ACC112 (cell line): ENCODE data around the gene PCNX2.

Experiments
- H2AFZ ChIP-seq: fragments of 200-600 bp; sonication (generic); one replicate; pipeline ENCODE4 v1.6.0; 2017; ENCODE audit warnings: antibody characterized with exemption, low read length; ENCODE audit not compliant: unreplicated experiment
- H3K27ac ChIP-seq: fragments of 200-600 bp; sonication (generic); 2 replicates; pipeline ENCODE4 v1.5.1; 2014; ENCODE audit warnings: low read depth, mild to moderate bottlenecking, antibody characterized with exemption, low read length, moderate library complexity
- H3K27me3 ChIP-seq: fragments of 200-600 bp; sonication (generic); 2 replicates; pipeline ENCODE4 v1.6.1; 2014; ENCODE audit warnings: mild to moderate bottlenecking, antibody characterized with exemption, low read length, moderate library complexity, mixed read lengths; ENCODE audit not compliant: insufficient read depth
- H3K36me3 ChIP-seq: fragments of 200-600 bp; sonication (generic); 2 replicates; pipeline ENCODE4 v1.6.1; 2016; ENCODE audit warnings: mild to moderate bottlenecking, antibody characterized with exemption, low read length, moderate library complexity, mixed read lengths; ENCODE audit not compliant: insufficient read depth
- H3K4me1 ChIP-seq: fragments of 200-600 bp; sonication (generic); one replicate; pipeline ENCODE4 v1.6.1; 2016; ENCODE audit warnings: low read length, mixed read lengths; ENCODE audit not compliant: insufficient read depth, unreplicated experiment, control insufficient read depth
- H3K4me3 ChIP-seq: fragments of 200-600 bp; sonication (generic); 2 replicates; pipeline ENCODE4 v1.5.1; 2014; ENCODE audit warnings: mild to moderate bottlenecking, low read depth, low read length
- H3K79me2 ChIP-seq: fragments of 200-600 bp; sonication (generic); one replicate; pipeline ENCODE4 v1.6.0; 2016; ENCODE audit warnings: low read length; ENCODE audit not compliant: control insufficient read depth, unreplicated experiment, insufficient read depth

Gene PCNX2

DNA sequence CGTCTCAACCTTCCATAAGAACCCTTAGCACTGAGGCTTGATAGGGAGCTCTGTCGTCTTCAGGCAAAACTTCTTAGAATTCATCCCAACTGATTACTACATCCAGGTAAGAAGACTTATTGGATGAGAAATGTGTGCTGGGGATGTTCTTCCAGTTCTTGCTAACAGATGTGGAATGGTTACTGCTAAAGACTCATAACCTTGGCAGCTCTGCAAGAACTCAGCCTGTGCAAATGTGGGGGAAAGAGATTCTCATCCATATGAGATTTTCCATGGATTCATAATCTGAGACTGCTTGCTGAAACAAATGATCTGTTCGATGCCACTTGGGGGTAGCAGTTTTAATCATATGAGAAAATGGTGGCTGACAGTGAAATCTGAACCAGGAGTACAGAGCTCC is 296.9 kb downstream of the PCNX2 start:
- Histone ChIP-seq H3K4me3 (no peak overlapping the region), H3K4me1 (no peaks in the 10 kb centered on the region), H3K36me3 (0 out of 2 replicates have a peak, but pooled peaks cover 4% of the 10 kb centered on the region), H3K27ac (no peak overlapping the region), H2AFZ (no peak overlapping the region), H3K79me2 (no peaks in the 10 kb centered on the region), H3K27me3 (no peaks in the 10 kb centered on the region)

DNA sequence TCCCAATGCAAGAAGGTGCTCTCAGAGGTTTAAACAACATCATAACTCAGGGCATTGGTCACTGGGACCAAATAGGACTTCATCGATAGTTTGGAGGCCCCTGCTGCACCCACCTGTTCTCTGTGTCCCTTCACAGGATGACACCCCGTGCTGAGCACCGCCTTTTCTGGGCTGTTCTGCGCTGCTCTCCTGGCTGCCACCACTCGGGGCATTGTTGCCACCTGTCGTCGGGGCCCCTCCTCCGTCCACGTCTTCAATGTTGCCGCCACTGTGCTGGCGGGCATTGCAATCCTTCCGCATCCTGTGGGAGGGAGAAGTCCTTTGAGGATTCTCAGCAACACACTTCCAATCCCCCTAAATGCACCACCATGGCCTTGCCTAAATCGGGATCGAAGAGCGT is 297.4 kb downstream of the PCNX2 start:
- no peaks in the 10 kb centered on the region for H3K4me1 ChIP-seq
- no peaks in the 10 kb centered on the region for H3K27me3 ChIP-seq
- H3K27ac ChIP-seq, result no peak overlapping the region
- no peak overlapping the region for H2AFZ ChIP-seq
- H3K79me2 ChIP-seq, result no peaks in the 10 kb centered on the region
- 0 out of 2 replicates have a peak, but pooled peaks cover 4% of the 10 kb centered on the region for H3K36me3 ChIP-seq
- H3K4me3 ChIP-seq, result no peak overlapping the region

- Histone ChIP-seq H3K27me3 (no peaks in the 10 kb centered on the region), H3K27ac (no peak overlapping the region), H3K4me1 (no peaks in the 10 kb centered on the region), H3K79me2 (no peaks in the 10 kb centered on the region), H3K4me3 (no peak overlapping the region), H3K36me3 (0 out of 2 replicates have a peak, but pooled peaks cover 4% of the 10 kb centered on the region), H2AFZ (no peak overlapping the region)
Measured at GRCh38 chr1:232996143-232996542, 299.4 kb downstream of the PCNX2 start.

DNA sequence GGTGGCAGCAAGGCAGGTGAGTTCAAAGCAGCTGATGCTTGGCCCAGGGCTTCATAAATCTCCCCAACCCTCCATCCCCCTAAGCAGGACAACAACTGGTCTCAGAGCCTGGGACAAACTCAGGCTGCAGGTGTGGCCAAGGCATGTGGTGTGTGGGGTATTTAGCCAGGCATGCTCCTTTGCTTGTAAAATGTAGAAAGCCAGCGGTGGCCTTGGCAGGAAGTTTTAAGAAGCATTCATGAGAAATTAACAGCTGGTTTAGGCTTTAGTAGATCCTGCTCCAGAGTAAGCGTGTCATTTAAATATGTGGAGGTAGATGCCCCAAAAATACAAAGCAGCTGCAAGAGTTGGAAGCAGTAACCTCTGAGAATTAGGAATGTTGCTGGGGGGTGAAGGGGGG is 300.3 kb downstream of the PCNX2 start:
- Histone ChIP-seq H2AFZ (no peak overlapping the region), H3K27me3 (no peaks in the 10 kb centered on the region), H3K4me1 (no peaks in the 10 kb centered on the region), H3K36me3 (0 out of 2 replicates have a peak, but pooled peaks cover 4% of the 10 kb centered on the region), H3K4me3 (no peak overlapping the region), H3K79me2 (no peaks in the 10 kb centered on the region), H3K27ac (no peak overlapping the region)

DNA sequence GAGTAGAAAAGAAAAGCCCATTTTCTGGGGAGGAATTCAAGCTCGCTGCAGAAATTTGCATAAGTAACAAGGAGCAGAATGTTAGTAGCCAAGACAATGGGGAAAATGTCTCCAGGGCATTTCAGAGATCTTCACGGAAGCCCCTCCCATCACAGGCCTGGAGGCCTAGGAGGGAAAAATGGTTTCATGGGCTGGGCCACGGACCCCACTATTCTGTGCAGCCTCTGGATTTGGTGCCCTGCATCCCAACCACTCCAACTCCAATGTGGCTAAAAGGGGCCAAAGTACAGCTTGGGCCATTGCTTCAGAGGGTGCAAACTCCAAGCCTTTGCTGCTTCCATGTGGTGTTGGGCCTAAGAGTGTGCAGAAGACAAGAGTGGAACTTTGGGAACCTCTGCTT is 302.0 kb downstream of the PCNX2 start:
- no peak overlapping the region for H3K4me3 ChIP-seq
- H3K4me1 ChIP-seq, result no peaks in the 10 kb centered on the region
- no peak overlapping the region for H3K27ac ChIP-seq
- 0 out of 2 replicates have a peak, but pooled peaks cover 4% of the 10 kb centered on the region for H3K36me3 ChIP-seq
- no peaks in the 10 kb centered on the region for H3K79me2 ChIP-seq
- no peak overlapping the region for H2AFZ ChIP-seq
- no peaks in the 10 kb centered on the region for H3K27me3 ChIP-seq

DNA sequence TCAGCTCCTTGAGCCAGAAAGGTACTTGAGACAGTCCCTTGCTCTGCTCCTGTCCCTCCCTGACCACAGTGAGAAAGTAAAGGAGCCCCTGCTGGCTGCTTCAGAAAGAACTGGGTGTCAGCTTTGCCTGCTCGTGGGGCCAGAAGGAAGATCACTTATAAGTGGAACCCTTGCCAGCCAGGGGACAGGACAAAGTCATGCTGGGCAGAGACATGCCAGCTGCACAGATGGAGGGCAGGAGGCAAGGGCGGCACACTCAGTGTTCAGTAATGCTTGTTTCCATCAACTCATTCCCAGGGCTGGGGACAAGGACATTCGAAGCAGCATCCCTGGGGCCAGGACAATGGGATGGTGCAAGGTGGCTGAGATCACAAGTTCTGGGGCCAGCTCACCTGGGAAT is 303.3 kb downstream of the PCNX2 start:
- no peaks in the 10 kb centered on the region for H3K27me3 ChIP-seq
- 0 out of 2 replicates have a peak, but pooled peaks cover 4% of the 10 kb centered on the region for H3K36me3 ChIP-seq
- H2AFZ ChIP-seq, result no peak overlapping the region
- no peak overlapping the region for H3K27ac ChIP-seq
- no peak overlapping the region for H3K4me3 ChIP-seq
- no peaks in the 10 kb centered on the region for H3K4me1 ChIP-seq
- no peaks in the 10 kb centered on the region for H3K79me2 ChIP-seq

DNA sequence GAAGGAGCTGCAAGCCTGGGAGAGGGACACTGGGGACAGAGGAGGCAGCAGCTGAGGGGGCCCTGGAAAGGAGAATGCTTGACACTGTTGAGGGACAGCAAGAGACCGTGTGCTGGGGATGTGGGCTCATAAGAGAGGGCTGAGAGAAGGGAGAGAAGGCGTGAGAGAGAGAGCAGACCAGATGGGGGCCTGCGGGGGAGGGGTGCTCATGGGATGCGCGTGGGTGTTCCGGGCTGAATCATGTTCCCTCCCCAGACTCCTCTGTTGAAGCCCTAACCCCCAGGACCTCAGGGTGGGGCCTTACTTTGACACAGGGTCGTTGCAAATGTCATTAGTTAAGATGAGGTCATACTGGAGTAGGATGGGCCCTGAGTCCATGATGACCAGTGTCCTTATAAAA is 304.3 kb downstream of the PCNX2 start:
- Histone ChIP-seq H3K27me3 (no peaks in the 10 kb centered on the region), H3K27ac (no peak overlapping the region), H3K79me2 (no peaks in the 10 kb centered on the region), H3K4me1 (no peaks in the 10 kb centered on the region), H3K4me3 (no peak overlapping the region), H3K36me3 (0 out of 2 replicates have a peak, but pooled peaks cover 4% of the 10 kb centered on the region), H2AFZ (no peak overlapping the region)

DNA sequence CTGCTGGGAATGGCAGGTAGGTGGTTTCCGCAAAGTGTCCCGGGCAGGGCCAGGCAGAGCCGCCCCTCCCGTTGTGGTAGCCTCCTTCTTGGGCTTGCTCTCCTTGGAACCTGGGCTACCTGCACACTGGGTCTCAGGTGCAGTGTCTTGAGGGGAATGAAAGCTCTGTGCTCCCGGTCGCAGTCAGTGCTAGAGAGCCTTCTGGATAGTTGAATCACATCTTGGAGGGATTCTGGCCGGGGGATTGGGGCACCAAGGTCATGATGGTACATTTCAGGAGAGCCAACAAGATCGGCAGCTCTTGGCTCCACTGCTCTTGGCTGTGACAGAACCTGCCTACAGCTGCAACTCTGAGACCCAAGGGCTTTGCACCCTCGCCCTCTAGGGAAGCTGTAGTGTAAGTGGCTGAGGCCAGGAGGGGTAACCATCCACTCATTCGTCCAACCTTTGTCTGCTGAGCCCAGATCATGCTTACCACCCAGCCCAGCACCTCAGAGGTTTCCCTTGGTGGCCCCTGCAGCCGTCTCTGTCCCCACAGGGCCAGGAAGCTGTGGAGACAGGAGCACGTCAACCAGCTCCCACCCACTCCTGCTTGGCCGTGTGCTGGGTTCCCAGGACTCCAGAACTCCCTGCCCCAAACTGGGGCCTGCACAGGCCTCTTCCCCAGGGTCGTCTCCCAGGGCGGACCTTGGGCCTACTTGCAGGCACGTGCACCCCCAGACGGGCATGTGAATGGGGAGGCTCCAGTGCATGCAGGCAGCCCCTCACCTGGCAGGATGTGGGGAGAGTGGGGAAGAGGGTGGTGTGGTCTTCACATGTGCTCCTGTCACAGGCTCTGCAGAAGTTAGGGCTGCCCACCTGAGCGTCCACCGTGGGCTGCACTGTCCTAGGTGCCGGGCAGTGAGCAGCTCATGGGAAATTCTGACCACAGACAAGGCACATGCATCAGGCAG is 305.1 kb downstream of the PCNX2 start:
- Histone ChIP-seq H3K27me3 (no peaks in the 10 kb centered on the region), H3K4me1 (no peaks in the 10 kb centered on the region), H3K79me2 (no peaks in the 10 kb centered on the region), H2AFZ (no peak overlapping the region), H3K27ac (no peak overlapping the region), H3K36me3 (0 out of 2 replicates have a peak, but pooled peaks cover 4% of the 10 kb centered on the region), H3K4me3 (no peak overlapping the region)

- Histone ChIP-seq H2AFZ (no peak overlapping the region), H3K4me3 (no peak overlapping the region), H3K79me2 (no peaks in the 10 kb centered on the region), H3K36me3 (no peaks in the 10 kb centered on the region), H3K27ac (no peak overlapping the region), H3K4me1 (no peaks in the 10 kb centered on the region), H3K27me3 (no peaks in the 10 kb centered on the region)
Measured at GRCh38 chr1:232988572-232989040, 306.9 kb downstream of the PCNX2 start.

- Histone ChIP-seq H3K4me1 (no peaks in the 10 kb centered on the region), H3K36me3 (no peaks in the 10 kb centered on the region)
Measured at GRCh38 chr1:232987774-232988140, 307.8 kb downstream of the PCNX2 start.

More at GRCh38 chr1:232987774-232988140, 307.8 kb downstream of the PCNX2 start:
- Histone ChIP-seq H3K4me3 (no peak overlapping the region), H2AFZ (no peak overlapping the region), H3K79me2 (no peaks in the 10 kb centered on the region), H3K27ac (no peak overlapping the region), H3K27me3 (no peaks in the 10 kb centered on the region)
